GM19324 (cell line): ENCODE data around the gene IRF9.
A peak's percentile ranks its signal among the peaks of the same experiment; 100 is the strongest.

ENCODE experiments used
- ATAC-seq: cut with Tn5 transposase; IDR thresholded peaks from one replicate; pipeline ENCODE4 v1.9.1; 2021; ENCODE audit warnings: mild to moderate bottlenecking, moderate library complexity; ENCODE audit not compliant: unreplicated experiment, low FRiP score

Gene IRF9

DNA sequence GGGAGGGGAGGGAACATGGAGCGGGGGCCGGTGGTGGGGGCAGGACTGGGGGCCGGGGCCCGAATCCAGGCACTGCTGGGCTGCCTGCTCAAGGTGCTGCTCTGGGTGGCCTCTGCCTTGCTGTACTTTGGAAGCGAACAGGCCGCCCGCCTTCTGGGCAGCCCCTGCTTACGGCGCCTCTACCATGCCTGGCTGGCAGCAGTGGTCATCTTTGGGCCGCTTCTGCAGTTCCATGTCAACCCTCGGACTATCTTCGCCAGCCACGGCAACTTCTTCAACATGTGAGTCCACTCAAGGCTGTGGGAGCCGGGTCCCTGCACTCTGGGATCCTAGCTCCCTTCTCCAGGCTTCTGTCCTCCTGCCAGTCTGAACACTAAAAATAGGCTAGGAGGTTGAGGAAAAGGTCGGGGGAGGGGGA, 29.5 kb upstream of the IRF9 start:
- ATAC-seq: no peak

DNA sequence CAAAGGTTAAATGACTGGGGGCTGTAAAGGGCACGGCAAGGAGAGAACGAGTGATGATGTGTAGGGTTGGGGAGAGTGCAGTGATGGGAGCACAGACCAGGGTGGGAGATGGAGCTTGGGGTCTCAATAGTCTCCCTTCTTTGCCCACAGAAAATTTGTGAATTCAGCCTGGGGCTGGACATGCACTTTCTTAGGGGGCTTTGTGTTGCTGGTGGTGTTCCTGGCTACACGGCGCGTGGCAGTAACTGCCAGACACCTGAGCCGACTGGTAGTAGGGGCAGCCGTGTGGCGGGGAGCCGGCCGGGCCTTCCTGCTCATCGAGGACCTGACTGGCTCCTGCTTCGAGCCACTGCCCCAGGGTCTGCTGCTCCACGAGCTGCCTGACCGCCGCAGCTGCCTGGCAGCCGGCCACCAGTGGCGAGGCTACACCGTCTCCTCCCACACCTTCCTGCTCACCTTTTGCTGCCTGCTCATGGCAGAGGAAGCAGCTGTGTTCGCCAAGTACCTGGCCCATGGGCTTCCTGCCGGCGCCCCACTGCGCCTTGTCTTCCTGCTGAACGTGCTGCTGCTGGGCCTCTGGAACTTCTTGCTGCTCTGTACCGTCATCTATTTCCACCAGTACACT, 28.9 kb upstream of the IRF9 start:
- no peak for ATAC-seq

DNA sequence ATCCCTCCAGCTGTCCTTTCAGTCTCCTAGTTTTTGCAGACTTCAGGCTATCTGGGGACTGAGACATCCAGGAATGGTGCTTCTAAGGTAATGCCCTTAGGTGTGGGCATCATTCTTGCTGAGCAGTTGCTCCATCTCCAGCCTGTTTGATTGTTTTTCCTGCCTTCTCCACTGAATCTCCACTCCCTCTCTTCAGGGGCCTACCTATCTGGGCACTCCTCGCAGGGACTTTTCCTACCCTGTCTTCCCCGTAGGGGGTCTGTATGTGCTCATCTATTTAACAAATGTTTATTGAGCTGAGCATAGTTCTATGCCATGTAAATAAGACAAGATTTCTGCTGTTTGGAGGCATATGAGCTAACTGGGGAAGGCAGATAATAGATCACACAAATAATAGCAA, 28.1 kb upstream of the IRF9 start:
- no peak for ATAC-seq

DNA sequence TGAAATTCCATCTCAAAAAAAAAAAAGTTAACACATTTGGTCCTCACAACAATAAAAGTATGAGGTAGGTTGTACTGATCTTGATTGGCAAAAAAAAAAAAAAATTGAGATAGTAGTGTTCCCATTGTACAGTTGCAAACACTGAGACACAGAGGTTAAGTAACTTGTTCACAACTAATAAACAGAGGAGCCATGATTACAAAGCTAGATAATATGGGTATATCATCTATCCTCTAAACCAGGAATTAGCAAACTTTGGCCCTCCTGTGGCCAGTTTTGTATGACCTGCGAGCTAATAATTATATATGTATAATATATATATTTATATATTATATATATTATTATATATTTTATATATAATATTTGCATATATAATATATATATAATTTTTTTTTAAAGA, 27.3 kb upstream of the IRF9 start:
- no peak for ATAC-seq

DNA sequence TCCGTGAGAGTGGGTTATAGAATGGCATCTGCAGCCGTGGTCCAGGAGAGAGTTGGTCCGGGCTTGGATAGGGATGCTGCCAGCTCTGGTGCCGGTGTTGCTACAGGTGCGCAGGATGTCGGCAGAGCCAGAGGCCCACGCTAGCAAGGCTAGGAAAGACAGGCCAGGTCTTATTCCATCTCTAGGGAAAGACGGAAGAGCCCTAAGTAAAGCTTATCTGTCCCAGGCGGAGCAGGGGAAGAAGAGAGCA, 25.6 kb upstream of the IRF9 start:
- no peak for ATAC-seq

DNA sequence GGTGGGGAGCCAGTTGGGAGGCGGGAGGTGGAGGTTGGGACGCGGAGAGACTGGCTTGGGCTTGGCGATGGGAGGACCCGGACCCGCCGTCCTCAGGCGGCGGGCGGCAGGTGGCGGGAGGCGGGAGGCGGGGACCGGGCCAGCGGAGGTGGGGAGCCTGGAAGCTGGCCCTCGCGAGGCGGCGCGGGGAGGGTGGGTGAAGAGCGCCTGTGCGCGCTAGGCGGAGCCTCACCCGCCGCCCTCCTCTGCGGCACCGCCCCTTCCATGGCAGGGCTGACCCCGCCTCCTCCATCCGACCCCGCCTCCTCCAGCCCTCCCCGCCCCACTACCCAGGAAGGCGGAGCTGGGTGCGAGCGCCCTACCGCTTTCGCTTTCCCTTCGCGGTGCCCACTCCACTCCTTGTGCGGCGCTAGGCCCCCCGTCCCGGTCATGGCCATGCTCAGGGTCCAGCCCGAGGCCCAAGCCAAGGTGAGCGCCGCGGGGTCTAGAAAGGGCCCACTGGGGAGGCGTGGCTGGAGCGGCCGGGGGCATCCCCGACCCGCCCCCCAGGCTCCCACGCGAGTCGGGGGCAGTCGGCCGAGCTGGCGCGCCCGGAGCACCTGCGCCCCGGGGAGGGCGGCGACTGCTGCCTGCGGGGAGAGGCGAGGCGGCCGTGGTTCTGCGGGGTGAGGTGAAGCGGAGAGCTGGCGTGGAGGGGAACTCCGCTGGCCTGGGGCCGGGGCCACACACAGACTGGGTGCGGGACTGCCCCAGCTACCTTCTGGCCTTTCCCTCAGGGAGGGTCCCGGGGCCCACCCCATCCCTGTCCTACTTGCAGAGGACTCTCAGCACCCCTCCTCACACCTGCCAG, 25.0 kb upstream of the IRF9 start, which contains the start of gene PSME1:
Gene PSME1 (plus strand): TSS at position 361 of the 850 bp plus-strand sequence. CDS start 69 bp downstream, at position 430.
- peak; percentile 93 for ATAC-seq

DNA sequence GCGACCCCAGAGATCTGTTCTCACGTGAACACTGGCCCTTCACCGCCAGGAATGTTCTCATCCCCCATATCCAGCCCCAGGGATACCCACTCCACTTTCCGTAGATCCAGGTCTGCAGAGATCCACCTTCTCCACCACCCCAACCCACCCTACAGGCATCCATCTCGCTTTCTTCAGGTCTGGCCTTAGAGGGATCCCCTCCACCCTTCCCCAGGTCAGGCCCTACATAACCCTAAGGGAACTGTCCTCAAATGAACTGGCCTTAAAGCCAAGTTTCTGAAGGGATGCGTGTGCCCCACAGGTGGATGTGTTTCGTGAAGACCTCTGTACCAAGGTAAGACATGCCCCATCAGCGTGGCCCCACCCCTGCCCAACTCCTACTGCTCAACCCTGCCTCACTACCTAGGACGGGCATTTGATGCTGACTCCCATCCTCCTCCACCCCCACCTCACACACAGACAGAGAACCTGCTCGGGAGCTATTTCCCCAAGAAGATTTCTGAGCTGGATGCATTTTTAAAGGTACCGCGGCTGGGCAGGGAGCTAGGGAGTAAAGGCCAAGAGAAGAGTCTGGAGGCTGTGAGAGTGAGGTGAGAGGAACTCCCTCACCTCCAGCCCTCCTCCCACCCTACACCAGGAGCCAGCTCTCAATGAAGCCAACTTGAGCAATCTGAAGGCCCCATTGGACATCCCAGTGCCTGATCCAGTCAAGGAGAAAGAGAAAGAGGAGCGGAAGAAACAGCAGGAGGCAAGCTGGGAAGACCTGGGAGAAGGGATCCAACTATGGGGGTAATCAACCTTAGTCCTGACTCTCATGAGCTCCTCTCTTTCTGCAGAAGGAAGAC, 24.2 kb upstream of the IRF9 start:
- ATAC-seq: no peak

DNA sequence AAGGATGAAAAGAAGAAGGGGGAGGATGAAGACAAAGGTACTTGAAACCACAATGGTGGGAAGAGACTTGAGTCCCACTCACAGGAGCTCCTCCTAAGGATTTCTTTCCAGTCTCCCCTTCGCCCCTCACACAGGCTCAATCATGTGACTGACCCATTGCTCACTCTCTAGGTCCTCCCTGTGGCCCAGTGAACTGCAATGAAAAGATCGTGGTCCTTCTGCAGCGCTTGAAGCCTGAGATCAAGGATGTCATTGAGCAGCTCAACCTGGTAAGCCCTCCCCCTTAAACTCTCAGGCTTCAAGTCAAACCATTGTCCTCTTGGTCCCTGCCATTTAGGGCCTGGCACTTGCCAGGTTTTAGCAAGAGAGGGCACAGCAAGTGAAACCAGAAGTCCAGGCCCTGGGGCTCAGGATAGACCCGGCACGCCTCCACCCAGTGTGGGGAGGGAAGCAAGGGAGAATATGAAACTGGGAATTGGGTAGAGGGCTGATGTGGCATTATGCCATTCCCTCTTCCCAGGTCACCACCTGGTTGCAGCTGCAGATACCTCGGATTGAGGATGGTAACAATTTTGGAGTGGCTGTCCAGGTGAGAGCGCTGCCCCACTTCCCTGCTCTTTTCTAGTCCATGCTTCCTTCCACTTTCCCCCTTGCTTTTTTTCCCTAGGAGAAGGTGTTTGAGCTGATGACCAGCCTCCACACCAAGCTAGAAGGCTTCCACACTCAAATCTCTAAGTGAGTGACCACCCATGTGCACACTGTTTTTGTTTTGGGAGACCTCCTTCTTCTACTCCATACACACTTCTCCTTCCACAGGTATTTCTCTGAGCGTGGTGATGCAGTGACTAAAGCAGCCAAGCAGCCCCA, 23.3 kb upstream of the IRF9 start:
- ATAC-seq: no peak

DNA sequence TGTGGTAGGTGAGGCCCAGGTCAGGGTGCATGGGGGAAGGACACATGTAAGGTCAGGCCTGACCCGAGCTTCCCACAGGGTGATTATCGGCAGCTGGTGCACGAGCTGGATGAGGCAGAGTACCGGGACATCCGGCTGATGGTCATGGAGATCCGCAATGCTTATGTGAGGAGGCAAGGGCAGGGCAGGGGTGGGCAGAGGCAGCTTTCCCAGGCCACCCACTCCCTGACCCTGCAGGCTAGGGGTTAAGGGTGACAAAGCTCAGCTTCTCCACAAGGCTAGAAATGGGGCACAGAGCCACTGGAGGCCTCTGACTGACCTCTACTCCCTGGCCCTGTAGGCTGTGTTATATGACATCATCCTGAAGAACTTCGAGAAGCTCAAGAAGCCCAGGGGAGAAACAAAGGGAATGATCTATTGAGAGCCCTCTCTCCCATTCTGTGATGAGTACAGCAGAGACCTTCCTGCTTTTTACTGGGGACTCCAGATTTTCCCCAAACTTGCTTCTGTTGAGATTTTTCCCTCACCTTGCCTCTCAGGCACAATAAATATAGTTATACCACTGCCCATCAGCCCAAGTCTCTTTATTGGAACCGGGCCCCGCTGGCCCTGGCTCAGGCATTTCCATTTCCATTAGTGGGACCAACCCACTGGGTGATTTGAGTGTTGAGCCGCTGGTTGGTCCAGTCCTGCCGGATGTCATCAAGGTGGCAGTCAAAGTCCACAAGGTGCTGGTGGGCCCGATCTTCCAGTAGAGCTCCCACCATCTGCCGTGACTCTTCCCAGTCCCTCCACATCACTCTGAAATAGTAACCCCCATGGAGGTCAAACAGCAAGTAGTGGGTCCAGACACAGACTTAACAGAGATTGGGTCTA, 22.4 kb upstream of the IRF9 start:
- no peak for ATAC-seq

DNA sequence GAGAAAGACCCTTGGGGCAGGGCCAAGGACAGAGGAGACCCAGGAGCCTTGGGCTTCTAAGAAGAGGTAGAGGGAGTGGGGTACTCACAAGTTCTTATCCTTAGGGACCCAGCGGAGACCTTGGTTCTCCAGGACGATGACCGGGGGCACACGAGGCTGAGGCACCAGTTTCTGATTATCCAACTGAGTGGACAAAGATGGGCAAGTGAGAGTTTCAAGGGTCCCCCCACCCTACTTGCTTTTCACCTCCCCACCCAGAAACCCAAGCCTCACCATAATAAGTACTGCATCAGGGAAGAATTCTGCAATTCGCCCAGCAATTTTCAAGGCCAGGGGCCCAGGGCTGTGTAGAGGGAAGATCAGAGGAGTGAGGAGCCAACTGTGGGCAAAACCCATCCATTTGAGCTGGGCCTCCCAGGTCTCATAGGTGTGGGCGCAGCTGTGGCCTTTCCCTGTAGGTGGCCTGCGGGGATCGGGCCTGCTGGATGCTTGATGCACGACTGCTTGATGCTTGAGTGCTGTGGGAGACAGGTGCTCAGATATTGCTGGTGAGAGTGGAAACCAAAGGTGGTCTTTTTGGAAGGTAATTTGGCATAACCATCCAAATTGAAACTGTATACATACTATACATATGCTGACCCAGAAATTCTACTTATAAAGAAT, 21.7 kb upstream of the IRF9 start:
- no peak for ATAC-seq

DNA sequence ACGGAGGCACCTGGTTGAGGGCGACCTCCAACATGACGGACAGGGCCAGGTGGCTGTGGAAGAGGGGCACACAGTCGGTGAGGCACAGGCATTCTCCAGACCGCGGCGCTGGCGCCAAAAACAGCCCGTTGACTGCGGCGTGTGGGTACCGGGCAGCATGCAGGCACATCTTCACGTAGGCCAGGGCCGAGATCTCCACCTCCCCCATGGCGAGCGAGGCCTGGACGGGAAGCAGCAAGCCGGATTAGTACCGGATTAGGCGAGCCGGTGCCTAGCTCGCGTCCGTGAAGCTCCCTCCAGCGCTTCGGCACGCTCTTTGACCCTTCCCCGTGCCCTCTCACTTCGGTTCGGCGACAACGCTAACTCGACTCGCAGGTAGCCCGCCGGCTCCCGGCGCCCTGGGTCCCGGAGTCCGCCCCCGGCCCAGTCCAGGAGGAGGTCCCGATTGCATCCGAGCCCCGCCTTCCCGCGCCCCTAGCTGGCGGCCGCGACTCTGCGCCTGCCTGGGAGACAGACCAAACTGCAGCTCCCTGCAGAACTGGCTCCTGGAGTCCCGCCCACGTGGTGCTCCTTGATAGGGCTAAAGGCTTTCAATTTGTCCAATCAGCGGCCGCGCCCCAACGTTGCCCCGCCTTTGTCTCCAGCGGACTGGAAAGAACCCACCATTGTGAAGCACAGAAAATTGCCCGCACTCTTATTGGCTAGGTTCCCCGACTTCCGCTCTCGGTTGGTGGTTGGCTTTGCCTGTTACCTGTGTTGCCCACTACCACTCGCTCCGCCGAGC, 19.8 kb upstream of the IRF9 start, which contains the start of gene EMC9:
Gene EMC9 (minus strand): TSS at position 495 of the 784 bp plus-strand sequence. CDS start 287 bp downstream, at position 208.
- ATAC-seq: peak; percentile 89

DNA sequence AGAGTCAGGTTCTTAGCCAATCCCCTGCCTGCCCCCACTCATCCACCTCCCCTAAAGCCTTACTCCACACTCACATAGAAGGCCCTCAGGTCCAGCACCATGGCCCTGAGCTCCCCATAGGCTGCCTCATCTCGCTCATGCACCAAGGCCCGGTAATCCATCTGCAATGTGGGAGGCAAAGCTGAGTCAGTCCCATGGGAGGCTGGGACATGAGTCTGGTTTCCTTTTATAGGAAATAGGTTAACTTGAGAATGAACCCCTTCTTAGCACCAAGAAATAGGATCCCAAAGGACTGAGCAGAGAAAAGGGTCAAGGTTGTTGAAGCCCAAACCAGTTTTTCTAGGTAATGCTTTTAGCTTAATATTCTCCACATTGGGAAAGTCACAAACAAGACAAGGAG, 17.6 kb upstream of the IRF9 start:
- ATAC-seq: no peak

DNA sequence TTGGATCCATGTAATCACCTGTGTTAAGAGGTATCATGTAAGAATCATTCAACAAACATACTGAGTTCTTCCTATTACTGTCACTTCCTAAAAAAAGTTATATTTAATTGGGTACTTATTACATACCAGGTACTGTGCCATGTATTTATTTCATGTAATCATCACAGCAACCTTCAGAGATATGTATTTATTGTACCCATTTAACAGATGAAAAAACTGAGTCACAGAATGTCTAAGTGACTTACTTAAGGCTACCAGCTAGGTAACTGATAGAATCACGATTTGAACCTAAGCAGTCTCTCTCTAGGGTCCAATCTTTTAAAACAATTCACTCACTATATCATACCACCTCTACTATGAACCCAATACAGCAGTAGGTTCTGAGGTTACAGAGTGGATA, 16.6 kb upstream of the IRF9 start:
- ATAC-seq: no peak

DNA sequence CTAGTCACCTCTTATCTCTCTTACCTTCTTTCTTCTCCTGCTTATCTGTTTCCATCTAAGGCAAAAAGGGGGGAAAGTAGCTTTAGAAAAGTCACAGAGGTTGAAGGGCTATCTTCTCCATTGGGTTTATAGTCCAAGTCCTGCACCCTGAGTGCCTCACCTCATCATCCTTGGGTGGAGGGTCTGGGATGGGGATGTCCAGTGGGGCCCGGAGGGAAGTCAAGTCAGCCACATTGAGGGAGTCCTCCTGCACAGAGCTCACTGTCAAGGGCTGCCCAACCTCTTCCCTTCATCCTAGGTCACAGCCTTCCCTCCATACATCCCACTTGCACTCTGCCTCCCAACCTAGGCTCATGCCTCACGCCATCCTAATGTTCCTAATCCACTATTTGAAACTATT, 15.8 kb upstream of the IRF9 start:
- no peak for ATAC-seq

DNA sequence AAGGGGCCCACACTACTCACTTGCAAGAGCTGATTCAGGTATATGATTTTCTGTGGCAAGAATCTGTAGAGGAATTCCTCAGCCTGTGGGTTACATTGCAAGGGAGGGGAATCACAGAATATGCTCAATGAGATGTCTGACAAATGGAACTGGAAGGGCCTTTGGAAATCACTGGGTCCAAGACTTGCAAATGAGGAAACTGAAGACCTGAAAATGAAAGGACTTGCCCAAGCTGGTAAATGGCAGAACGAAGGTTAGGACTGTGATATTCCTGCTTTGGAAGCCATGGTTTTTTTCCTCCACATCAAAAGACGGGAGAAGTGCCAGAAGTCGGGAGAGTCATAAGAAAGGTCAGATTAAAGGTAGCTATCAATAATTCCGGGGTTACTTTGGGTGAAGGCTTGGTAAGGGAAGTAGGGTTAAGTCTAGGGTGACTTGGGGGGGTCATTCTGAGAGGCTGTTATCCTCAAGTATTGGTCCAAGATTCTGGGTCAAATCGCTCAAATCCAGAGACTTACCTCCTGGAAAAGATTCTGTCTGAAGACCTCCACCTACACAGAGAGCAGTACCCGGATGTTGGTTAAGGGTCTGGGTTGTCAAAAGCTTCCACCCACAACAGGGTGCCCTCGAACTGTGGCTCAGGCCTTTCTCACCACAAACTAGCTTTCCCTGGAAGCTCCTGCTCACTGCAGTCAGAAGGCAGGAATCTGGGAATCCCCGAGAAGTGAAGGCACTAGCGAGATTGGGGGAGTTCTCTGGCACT, 15.2 kb upstream of the IRF9 start:
- ATAC-seq: no peak

DNA sequence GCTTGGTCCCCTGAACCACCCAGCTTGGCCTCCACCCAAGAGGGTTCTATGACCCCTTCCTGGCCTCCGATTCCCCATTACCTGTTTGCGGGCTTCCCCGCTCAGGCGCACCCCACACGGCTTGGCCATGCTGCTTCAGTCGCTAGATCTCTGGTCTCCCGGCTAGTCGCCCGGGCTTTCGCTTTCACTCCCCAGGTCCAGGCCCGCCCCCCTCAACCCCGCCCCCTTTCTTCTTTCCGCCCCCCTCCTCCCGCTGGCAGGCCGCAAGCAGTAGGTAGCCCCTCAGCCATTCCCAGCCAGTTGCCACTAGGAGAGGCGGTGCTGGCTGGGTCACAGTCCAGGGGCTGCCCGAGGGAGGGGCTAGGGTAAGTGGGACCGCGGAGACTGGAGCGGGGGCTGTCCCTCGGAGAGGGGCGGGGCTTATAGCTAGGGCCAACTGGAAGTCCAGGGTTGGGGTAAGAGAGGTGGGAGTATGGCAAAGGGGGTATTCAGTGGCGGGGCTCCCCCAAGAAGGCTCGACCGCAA, 14.6 kb upstream of the IRF9 start, which contains the start of gene PSME2:
Gene PSME2 (minus strand): TSS at position 158 of the 525 bp plus-strand sequence. CDS start 29 bp downstream, at position 129.
- peak; percentile 71 for ATAC-seq
